DOHH2 (cell line): ENCODE measurements around the gene RC3H2.

Source experiments
- EZH2phosphoT487 ChIP-seq: fragments of 200-600 bp; sonication (generic); IDR thresholded peaks from 2 replicates; pipeline ENCODE4 v1.6.1; 2017; ENCODE audit warnings: borderline replicate concordance, mild to moderate bottlenecking, antibody characterized with exemption, low read length, moderate library complexity, mixed read lengths
- TF ChIP-seq, protein P1 (sequence below): fragments of 200-600 bp; sonication (generic); IDR thresholded peaks from one replicate; pipeline ENCODE4 v1.5.1; 2014; ENCODE audit warnings: antibody characterized with exemption, mild to moderate bottlenecking, low read depth, low read length; ENCODE audit not compliant: poor library complexity, severe bottlenecking

DNA sequence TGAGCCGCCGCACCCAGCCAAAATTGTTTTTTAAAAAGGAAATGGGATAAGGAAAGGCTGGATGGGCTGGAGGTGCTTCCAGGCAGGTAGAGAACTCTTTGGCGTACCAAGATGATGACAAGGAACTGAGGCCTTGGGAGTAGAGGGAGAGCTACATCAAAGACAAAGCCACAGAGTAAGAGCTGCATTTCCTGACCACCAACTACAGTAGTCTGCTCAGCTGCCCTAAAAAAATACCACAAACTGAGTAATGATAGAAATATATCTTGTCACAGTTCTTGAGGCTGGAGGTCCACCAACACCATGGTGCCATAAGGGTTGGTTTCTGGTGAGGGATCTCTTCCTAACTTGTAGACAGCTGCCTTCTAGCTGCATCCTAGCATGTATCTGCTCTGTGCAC, 97.0 kb downstream of the RC3H2 start:
- TF ChIP-seq, protein P1, sequence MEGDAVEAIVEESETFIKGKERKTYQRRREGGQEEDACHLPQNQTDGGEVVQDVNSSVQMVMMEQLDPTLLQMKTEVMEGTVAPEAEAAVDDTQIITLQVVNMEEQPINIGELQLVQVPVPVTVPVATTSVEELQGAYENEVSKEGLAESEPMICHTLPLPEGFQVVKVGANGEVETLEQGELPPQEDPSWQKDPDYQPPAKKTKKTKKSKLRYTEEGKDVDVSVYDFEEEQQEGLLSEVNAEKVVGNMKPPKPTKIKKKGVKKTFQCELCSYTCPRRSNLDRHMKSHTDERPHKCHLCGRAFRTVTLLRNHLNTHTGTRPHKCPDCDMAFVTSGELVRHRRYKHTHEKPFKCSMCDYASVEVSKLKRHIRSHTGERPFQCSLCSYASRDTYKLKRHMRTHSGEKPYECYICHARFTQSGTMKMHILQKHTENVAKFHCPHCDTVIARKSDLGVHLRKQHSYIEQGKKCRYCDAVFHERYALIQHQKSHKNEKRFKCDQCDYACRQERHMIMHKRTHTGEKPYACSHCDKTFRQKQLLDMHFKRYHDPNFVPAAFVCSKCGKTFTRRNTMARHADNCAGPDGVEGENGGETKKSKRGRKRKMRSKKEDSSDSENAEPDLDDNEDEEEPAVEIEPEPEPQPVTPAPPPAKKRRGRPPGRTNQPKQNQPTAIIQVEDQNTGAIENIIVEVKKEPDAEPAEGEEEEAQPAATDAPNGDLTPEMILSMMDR, result no peak
- TF ChIP-seq EZH2phosphoT487, result no peak
